Mammary epithelial cell (primary cell): ENCODE data around the gene SLC66A3.

Source experiments
- EZH2 ChIP-seq: IDR thresholded peaks from 2 replicates; pipeline ENCODE4 v1.6.1; 2012; ENCODE audit warnings: low read length, inconsistent platforms, borderline replicate concordance
- TF ChIP-seq, protein P1 (sequence below), 2 donors: IDR thresholded peaks in 1 of 2; conservative IDR thresholded peaks in 1 of 2; 2 replicates each; pipeline ENCODE4 v1.5.1; 2011 to 2012; ENCODE audit warnings: inconsistent platforms in 2 of 2, low read length in 2 of 2, mild to moderate bottlenecking in 2 of 2, control low read depth in 1 of 2, low read depth in 1 of 2; ENCODE audit not compliant: insufficient read depth in 1 of 2; ENCODE audit errors: extremely low read depth in 1 of 2

DNA sequence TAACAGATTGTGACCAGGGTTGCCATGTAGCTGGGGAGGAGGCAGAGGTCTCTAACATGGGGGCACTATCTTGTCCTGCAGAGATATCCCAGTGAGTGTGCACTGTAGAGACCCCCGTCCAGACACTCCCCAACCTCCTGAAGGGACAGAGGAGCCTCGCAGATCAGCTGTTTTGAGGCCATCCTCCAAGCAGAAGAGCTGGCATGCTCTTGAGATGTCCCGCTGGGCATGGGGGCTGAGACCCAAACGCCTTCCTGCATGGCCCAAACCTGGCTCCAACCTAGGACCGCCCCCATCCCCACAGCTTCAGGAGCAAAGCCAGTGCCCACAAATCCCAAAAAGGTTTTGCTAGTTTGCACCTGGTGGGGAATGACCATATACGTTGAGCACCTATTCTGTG, 2.7 kb upstream of the SLC66A3 start:
- TF ChIP-seq, protein P1, sequence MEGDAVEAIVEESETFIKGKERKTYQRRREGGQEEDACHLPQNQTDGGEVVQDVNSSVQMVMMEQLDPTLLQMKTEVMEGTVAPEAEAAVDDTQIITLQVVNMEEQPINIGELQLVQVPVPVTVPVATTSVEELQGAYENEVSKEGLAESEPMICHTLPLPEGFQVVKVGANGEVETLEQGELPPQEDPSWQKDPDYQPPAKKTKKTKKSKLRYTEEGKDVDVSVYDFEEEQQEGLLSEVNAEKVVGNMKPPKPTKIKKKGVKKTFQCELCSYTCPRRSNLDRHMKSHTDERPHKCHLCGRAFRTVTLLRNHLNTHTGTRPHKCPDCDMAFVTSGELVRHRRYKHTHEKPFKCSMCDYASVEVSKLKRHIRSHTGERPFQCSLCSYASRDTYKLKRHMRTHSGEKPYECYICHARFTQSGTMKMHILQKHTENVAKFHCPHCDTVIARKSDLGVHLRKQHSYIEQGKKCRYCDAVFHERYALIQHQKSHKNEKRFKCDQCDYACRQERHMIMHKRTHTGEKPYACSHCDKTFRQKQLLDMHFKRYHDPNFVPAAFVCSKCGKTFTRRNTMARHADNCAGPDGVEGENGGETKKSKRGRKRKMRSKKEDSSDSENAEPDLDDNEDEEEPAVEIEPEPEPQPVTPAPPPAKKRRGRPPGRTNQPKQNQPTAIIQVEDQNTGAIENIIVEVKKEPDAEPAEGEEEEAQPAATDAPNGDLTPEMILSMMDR (conservative IDR thresholded peaks at IDR 0.05 in 1 of 2, IDR thresholded peaks at IDR 0.05 in 1 of 2; ENCODE audit: extremely low read depth in 1 of 2, insufficient read depth in 1 of 2, low read depth in 1 of 2, low read length in 2 of 2), result no peak
- TF ChIP-seq EZH2, result no peak
